A673 (cell line): ENCODE measurements around the gene IRAK4. TPM values are rescaled to one million over a fixed set of nuclear protein-coding genes. Genes with fewer than 3 reads are reported as not detected.

Source experiments
- BruUV-seq: library from RNA; stranded (reverse); fragments of 400-500 nt; replicated peaks from 2 replicates; lab custom pipeline; 2021; lab: Mats Ljungman, UMichigan
- CTCF ChIA-PET: fragments of 300-600 bp; sonication (Branson Sonifier 250); formaldehyde crosslinking; loops from one replicate; lab custom pipeline; 2022; ENCODE audit warnings: antibody characterized with exemption; lab: Charles Lee
- POLR2A ChIA-PET: fragments of 300-600 bp; sonication (Branson Sonifier 250); formaldehyde crosslinking; loops from one replicate; lab custom pipeline; 2022; ENCODE audit warnings: antibody characterized with exemption; ENCODE audit not compliant: low non-redundant PET; lab: Charles Lee
- DNase-seq: peaks from one replicate; pipeline ENCODE4 v3.0.0-alpha.2; 2015; ENCODE audit warnings: low spot score
- H3K27ac ChIP-seq: fragments of 200-600 bp; sonication (generic); 2 replicates; pipeline ENCODE4 v1.5.1; 2016; ENCODE audit warnings: mixed run types, low read depth, mild to moderate bottlenecking, mixed read lengths, antibody characterized with exemption, low read length; ENCODE audit not compliant: poor library complexity, severe bottlenecking
- H3K27me3 ChIP-seq: fragments of 200-600 bp; sonication (generic); replicated peaks from 2 replicates; pipeline ENCODE4 v1.6.1; 2017; ENCODE audit warnings: mixed run types, low read depth, mild to moderate bottlenecking, mixed read lengths, antibody characterized with exemption, low read length; ENCODE audit not compliant: insufficient read depth, poor library complexity
- H3K36me3 ChIP-seq: fragments of 200-600 bp; sonication (generic); 2 replicates; pipeline ENCODE4 v1.6.1; 2016; ENCODE audit warnings: mixed run types, mild to moderate bottlenecking, mixed read lengths, antibody characterized with exemption, low read length; ENCODE audit not compliant: insufficient read depth, poor library complexity, severe bottlenecking
- H3K4me1 ChIP-seq: fragments of 200-600 bp; sonication (generic); 2 replicates; pipeline ENCODE4 v1.6.1; 2017; ENCODE audit warnings: mixed run types, mild to moderate bottlenecking, mixed read lengths, antibody characterized with exemption, low read length; ENCODE audit not compliant: insufficient read depth, poor library complexity, severe bottlenecking
- H3K4me3 ChIP-seq: fragments of 200-600 bp; sonication (generic); 2 replicates; pipeline ENCODE4 v1.5.1; 2016; ENCODE audit warnings: low read depth, mixed run types, mild to moderate bottlenecking, mixed read lengths, low read length; ENCODE audit not compliant: poor library complexity, severe bottlenecking
- H3K9me3 ChIP-seq: fragments of 200-600 bp; sonication (generic); 2 replicates; pipeline ENCODE4 v1.6.1; 2016; ENCODE audit warnings: mixed run types, low read depth, mild to moderate bottlenecking, mixed read lengths, antibody characterized with exemption, low read length; ENCODE audit not compliant: poor library complexity, severe bottlenecking
- EZH2 ChIP-seq: fragments of 200-600 bp; sonication (generic); IDR thresholded peaks from 2 replicates; pipeline ENCODE4 v1.6.1; 2017; ENCODE audit warnings: borderline replicate concordance, low read depth, mild to moderate bottlenecking, mixed read lengths, antibody characterized with exemption, low read length; ENCODE audit not compliant: poor library complexity, severe bottlenecking
- intact Hi-C: fragments of 100-400 bp; cut with micrococcal nuclease; formaldehyde crosslinking; loops from one replicate; pipeline ENCODE4 v1.10.0; 2022; ENCODE audit not compliant: unreplicated experiment
- total RNA-seq: library from RNA; stranded (reverse); gene quantifications from 2 replicates; pipeline ENCODE4 v1.2.3, GENCODE V29; 2021
- TF ChIP-seq, protein P1 (sequence below): fragments of 300-800, 200-600 bp; sonication (generic); conservative IDR thresholded peaks from 2 replicates; pipeline ENCODE4 v1.5.1; 2017; ENCODE audit warnings: low read depth, mild to moderate bottlenecking, antibody characterized with exemption, low read length, moderate library complexity, mixed read lengths

IRAK4 gene
- total RNA-seq, 1 experiment from 2014 or later: 11.3 TPM

DNA sequence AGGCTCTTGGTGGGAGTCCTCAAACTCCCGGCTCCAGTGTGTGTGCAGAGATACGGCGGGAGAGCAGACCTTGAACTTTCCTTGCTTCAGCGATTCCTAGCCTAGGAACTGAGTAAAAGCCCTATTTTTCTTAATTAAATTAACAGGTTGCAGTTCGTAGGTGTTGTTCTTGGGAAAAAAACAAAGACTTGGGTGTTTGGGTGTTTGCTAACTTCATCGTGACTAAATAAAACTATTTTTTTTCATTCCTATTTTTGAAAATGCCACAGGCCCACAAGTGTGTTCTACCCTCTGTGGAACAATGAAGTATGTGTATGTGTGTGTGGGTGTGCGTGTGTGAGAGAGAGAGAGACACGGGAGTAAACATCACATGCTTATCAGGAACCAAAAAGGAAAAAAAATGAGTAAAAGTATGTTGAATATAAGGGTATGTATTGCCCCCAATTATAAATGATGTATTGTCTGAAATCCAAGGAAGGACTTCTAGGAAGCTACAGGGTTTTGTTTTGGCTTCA is 77.8 kb downstream of the IRAK4 start:
- H3K9me3 ChIP-seq: no peaks in the 10 kb centered on the region
- DNase-seq: peak; percentile 32
- H3K36me3 ChIP-seq: no peaks in the 10 kb centered on the region
- TSS peak; percentile 50 for BruUV-seq
- POLR2A ChIA-PET: no interaction called here
- H3K27me3 ChIP-seq: no peaks in the 10 kb centered on the region
- no peak for TF ChIP-seq EZH2
- TF ChIP-seq, protein P1, sequence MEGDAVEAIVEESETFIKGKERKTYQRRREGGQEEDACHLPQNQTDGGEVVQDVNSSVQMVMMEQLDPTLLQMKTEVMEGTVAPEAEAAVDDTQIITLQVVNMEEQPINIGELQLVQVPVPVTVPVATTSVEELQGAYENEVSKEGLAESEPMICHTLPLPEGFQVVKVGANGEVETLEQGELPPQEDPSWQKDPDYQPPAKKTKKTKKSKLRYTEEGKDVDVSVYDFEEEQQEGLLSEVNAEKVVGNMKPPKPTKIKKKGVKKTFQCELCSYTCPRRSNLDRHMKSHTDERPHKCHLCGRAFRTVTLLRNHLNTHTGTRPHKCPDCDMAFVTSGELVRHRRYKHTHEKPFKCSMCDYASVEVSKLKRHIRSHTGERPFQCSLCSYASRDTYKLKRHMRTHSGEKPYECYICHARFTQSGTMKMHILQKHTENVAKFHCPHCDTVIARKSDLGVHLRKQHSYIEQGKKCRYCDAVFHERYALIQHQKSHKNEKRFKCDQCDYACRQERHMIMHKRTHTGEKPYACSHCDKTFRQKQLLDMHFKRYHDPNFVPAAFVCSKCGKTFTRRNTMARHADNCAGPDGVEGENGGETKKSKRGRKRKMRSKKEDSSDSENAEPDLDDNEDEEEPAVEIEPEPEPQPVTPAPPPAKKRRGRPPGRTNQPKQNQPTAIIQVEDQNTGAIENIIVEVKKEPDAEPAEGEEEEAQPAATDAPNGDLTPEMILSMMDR: no peak
- peaks cover 15% of the 10 kb centered on the region for H3K4me1 ChIP-seq
- CTCF ChIA-PET: no interaction called here
- intact Hi-C loops: no loop called here
- H3K27ac ChIP-seq: peak overlapping the region; percentile 90
- peak overlapping the region; percentile 72 for H3K4me3 ChIP-seq

Other genes with a start within 250 kb of the IRAK4 start
- gene ADAMTS20, start 206.7 kb upstream of the IRAK4 start, total RNA-seq: 0.17 and 0.28 TPM in 2 replicates
- gene PUS7L, start 161 bp upstream of the IRAK4 start, total RNA-seq: 16.2 TPM in 2 replicates
- gene TWF1, start 47.4 kb downstream of the IRAK4 start, total RNA-seq: 95.0 and 107 TPM in 2 replicates
- gene TMEM117, start 77.1 kb downstream of the IRAK4 start, total RNA-seq: 5.9 and 8.5 TPM in 2 replicates